Epithelial cell of umbilical artery (primary cell): ENCODE data around the gene MS4A5. TPM values are rescaled to one million over a fixed set of nuclear protein-coding genes. Genes with fewer than 3 reads are reported as not detected.

Source experiments
- total RNA-seq: library from RNA; depleted of rRNA; stranded (reverse); fragments of >200 nt; gene quantifications from 2 replicates; pipeline ENCODE4 v1.2.3, GENCODE V29; 2014

MS4A5 gene, protein sequence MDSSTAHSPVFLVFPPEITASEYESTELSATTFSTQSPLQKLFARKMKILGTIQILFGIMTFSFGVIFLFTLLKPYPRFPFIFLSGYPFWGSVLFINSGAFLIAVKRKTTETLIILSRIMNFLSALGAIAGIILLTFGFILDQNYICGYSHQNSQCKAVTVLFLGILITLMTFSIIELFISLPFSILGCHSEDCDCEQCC
- not detected in 2 replicates for total RNA-seq

DNA sequence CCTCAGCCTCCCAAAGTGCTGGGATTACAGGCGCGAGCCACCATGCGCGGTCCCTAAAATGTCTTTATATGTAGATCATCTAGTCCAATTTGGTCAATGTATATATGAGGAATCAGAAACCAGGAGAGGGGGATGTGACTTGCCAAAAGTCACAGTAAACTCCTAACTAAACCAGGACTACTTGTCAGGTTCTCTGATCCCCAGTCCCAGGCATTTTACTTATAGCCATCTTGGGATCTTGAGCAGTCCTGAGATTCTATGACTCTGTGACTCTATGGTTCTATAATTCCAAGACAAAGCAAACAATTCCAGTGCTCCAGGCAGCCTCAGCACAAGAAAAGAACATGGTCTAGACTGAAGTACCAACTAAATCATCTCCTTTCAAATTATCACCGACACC, at the start of gene MS4A5:
MS4A5 (plus strand) TSS at position 301 of the 400 bp plus-strand sequence. CDS start 103 bp downstream, outside the sequence.

DNA sequence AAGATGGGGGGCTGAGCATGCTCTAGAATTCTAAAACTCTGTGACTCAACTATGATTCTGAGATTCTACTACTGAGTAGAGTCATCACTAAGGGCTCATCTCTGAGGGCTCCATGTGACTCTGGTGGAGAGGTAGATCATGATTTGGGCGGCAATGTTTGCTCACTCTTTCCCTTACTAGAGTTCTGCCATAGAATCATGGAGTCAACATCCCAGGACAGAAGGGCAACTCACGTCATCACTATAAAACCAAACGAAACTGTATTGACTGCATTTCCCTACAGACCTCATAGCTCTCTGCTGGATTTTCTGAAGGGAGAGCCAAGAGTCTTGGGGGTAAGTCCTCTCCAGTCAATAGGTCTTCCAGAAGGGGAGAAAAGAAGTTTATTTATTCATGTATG, 33.0 kb upstream of the MS4A5 start, which contains the start of gene MS4A14:
MS4A14 (plus strand) TSS at position 78 of the 400 bp plus-strand sequence; CDS start at position 198, 120 bp downstream.

DNA sequence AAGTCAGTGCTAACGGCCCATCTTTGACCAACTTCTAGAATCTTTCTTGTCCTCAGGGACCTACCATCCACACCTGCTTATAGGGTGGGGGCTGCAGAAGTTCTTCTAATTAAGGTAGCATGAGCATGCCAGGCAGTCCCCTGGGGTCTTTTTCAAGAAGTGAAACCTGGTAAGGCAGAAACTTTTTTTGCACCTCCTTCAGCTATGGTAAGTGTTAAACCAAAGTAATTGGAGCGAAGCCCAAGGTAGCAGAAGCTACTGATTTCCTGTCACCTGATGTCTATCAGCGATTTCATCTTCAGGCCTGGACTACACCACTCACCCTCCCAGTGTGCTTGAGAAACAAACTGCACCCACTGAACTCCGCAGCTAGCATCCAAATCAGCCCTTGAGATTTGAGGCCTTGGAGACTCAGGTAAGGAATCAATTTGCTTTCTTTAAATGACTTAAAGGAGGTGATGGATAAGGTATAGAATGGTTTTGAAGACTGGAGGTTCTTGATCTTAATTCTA, 26.2 kb downstream of the MS4A5 start, which contains the start of gene MS4A1:
MS4A1 (plus strand) TSS at position 317 of the 512 bp plus-strand sequence. CDS start 6,528 bp downstream, outside the sequence.

DNA sequence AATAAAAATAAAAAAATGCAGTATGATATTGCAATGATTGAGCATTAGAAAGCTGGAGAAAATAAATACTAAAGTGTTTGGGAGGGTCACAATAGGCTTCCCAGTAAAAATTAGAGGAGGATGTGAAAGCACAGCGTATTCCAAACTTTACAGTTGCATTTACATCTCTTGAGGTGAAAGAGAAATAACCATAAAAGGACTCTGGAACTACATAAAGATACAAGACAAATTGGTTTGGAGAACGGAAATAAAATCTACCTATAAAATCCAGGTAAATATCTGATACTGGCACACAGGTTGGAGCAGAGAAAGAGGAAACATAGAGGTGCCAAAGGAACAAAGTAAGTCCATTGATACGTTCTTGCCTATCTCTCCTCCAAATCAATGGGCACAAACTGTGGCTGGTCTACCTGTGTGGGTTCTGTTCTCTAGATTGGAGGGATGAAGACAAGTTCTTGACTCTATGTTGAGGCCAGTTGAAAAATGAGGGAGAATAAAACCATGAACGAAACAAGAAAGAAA, 63.2 kb downstream of the MS4A5 start, which contains the start of gene MS4A12:
MS4A12 (plus strand) TSS at position 291 of the 522 bp plus-strand sequence. CDS start 4,541 bp downstream, outside the sequence.

Other genes with a start within 250 kb of the MS4A5 start
- gene MS4A6A, start 246.5 kb upstream of the MS4A5 start, total RNA-seq = 5.8 and 21.8 TPM in 2 replicates
- gene MS4A4E, start 186.4 kb upstream of the MS4A5 start, total RNA-seq = under 0.01 TPM in 1 of 2 replicates, not detected in the other
- gene MS4A4A, start 148.9 kb upstream of the MS4A5 start, total RNA-seq = not detected in 2 replicates
- not detected in 2 replicates for gene MS4A6E, start 102.3 kb upstream of the MS4A5 start, total RNA-seq
- not detected in 2 replicates for gene MS4A7, start 51.0 kb upstream of the MS4A5 start, total RNA-seq
- not detected in 2 replicates for gene MS4A14, start 33.1 kb upstream of the MS4A5 start, total RNA-seq
- gene MS4A1, start 26.3 kb downstream of the MS4A5 start, total RNA-seq = not detected in 2 replicates
- gene MS4A12, start 63.2 kb downstream of the MS4A5 start, total RNA-seq = not detected in 2 replicates
- gene MS4A13, start 85.8 kb downstream of the MS4A5 start, total RNA-seq = not detected in 2 replicates